GM18511 (cell line): ENCODE measurements around the gene EML1.
A peak's percentile ranks its signal among the peaks of the same experiment; 100 is the strongest.

Experiments
- ATAC-seq: cut with Tn5 transposase; IDR thresholded peaks from one replicate; pipeline ENCODE4 v1.9.1; 2021; ENCODE audit warnings: mild to moderate bottlenecking, moderate library complexity; ENCODE audit not compliant: unreplicated experiment

EML1 gene

GRCh38 chr14:99793213-99794150 is at the start of gene EML1:
Gene EML1 (plus strand): TSS chr14:99793413. CDS start chr14:99793477, 64 bp downstream.
- ATAC-seq, result peak; percentile 93

GRCh38 chr14:99744199-99744872 is 48.9 kb upstream of the EML1 start:
- ATAC-seq, result no peak

GRCh38 chr14:99744873-99745224 is 48.4 kb upstream of the EML1 start:
- ATAC-seq, result no peak

GRCh38 chr14:99745307-99745951 is 47.8 kb upstream of the EML1 start:
- ATAC-seq, result no peak

- no peak for ATAC-seq
Measured at GRCh38 chr14:99747167-99747566, 46.0 kb upstream of the EML1 start.

GRCh38 chr14:99747582-99748330 is 45.5 kb upstream of the EML1 start:
- ATAC-seq, result no peak

- no peak for ATAC-seq
Measured at GRCh38 chr14:99748529-99748928, 44.7 kb upstream of the EML1 start.

GRCh38 chr14:99749142-99749541 is 44.1 kb upstream of the EML1 start:
- no peak for ATAC-seq

- no peak for ATAC-seq
Measured at GRCh38 chr14:99749763-99750715, 43.2 kb upstream of the EML1 start.

GRCh38 chr14:99750746-99751450 is 42.3 kb upstream of the EML1 start:
- no peak for ATAC-seq

GRCh38 chr14:99751539-99752485 is 41.4 kb upstream of the EML1 start:
- no peak for ATAC-seq

- no peak for ATAC-seq
Measured at GRCh38 chr14:99752486-99753121, 40.6 kb upstream of the EML1 start.

- ATAC-seq, result no peak
Measured at GRCh38 chr14:99753225-99754140, 39.7 kb upstream of the EML1 start.

- ATAC-seq, result no peak
Measured at GRCh38 chr14:99754141-99755067, 38.8 kb upstream of the EML1 start.

GRCh38 chr14:99755068-99755405 is 38.2 kb upstream of the EML1 start:
- ATAC-seq, result no peak
